DOHH2 (cell line): ENCODE data around the gene POLD4.

ENCODE experiments used
- H3F3A ChIP-seq: fragments of 200-600 bp; sonication (generic), shearing (Covaris generic); 2 replicates; pipeline ENCODE4 v1.6.0; 2016; ENCODE audit warnings: antibody characterized with exemption, mild to moderate bottlenecking; ENCODE audit not compliant: control insufficient read depth, insufficient read depth
- H3K27ac ChIP-seq: fragments of 200-600 bp; sonication (generic); 2 replicates; pipeline ENCODE4 v1.5.1; 2014; ENCODE audit warnings: low read depth, mild to moderate bottlenecking, low read length, moderate library complexity
- H3K27me3 ChIP-seq: fragments of 200-600 bp; sonication (generic); 2 replicates; pipeline ENCODE4 v1.6.1; 2014; ENCODE audit warnings: mild to moderate bottlenecking, low read length, mixed read lengths; ENCODE audit not compliant: control insufficient read depth
- H3K36me3 ChIP-seq: fragments of 200-600 bp; sonication (generic); 2 replicates; pipeline ENCODE4 v1.6.1; 2014; ENCODE audit warnings: mild to moderate bottlenecking, low read length, moderate library complexity, mixed read lengths; ENCODE audit not compliant: control insufficient read depth
- H3K4me1 ChIP-seq: fragments of 200-600 bp; sonication (generic); 2 replicates; pipeline ENCODE4 v1.6.1; 2014; ENCODE audit warnings: mild to moderate bottlenecking, low read length, mixed read lengths; ENCODE audit not compliant: control insufficient read depth
- H3K4me2 ChIP-seq: fragments of 200-600 bp; sonication (generic); 2 replicates; pipeline ENCODE4 v1.6.0; 2014; ENCODE audit warnings: mild to moderate bottlenecking, low read length, moderate library complexity
- H3K4me3 ChIP-seq: fragments of 200-600 bp; sonication (generic); 2 replicates; pipeline ENCODE4 v1.5.1; 2014; ENCODE audit warnings: mild to moderate bottlenecking, low read length, mixed read lengths
- H3K79me2 ChIP-seq: fragments of 200-600 bp; sonication (generic); 2 replicates; pipeline ENCODE4 v1.6.1; 2014; ENCODE audit warnings: mild to moderate bottlenecking, low read length, mixed read lengths; ENCODE audit not compliant: control insufficient read depth
- H3K9me2 ChIP-seq: fragments of 200-600 bp; sonication (generic); replicated peaks from 2 replicates; pipeline ENCODE4 v1.6.1; 2014; ENCODE audit warnings: mild to moderate bottlenecking, low read length, mixed read lengths; ENCODE audit not compliant: control insufficient read depth
- H3K9me3 ChIP-seq: fragments of 200-600 bp; sonication (generic); 2 replicates; pipeline ENCODE4 v1.6.1; 2014; ENCODE audit warnings: antibody characterized with exemption, low read length, mixed read lengths; ENCODE audit not compliant: control insufficient read depth, insufficient read depth
- H4K20me1 ChIP-seq: fragments of 200-600 bp; sonication (generic); 2 replicates; pipeline ENCODE4 v1.6.0; 2014; ENCODE audit warnings: low read depth, mild to moderate bottlenecking, antibody characterized with exemption, low read length, moderate library complexity; ENCODE audit not compliant: control insufficient read depth, insufficient read depth
- EZH2phosphoT487 ChIP-seq: fragments of 200-600 bp; sonication (generic); IDR thresholded peaks from 2 replicates; pipeline ENCODE4 v1.6.1; 2017; ENCODE audit warnings: borderline replicate concordance, mild to moderate bottlenecking, antibody characterized with exemption, low read length, moderate library complexity, mixed read lengths
- TF ChIP-seq, protein P1 (sequence below): fragments of 200-600 bp; sonication (generic); IDR thresholded peaks from one replicate; pipeline ENCODE4 v1.5.1; 2014; ENCODE audit warnings: antibody characterized with exemption, mild to moderate bottlenecking, low read depth, low read length; ENCODE audit not compliant: poor library complexity, severe bottlenecking

The POLD4 gene

GRCh38 chr11:67309661-67310061 is 43.7 kb downstream of the POLD4 start:
- Histone ChIP-seq H3K27me3 (no peaks in the 10 kb centered on the region), H3K9me2 (no peaks in the 10 kb centered on the region), H3K4me3 (no peak overlapping the region), H3K79me2 (no peaks in the 10 kb centered on the region), H3F3A (no peaks in the 10 kb centered on the region; the same call in 1 of the 2 replicates), H4K20me1 (no peaks in the 10 kb centered on the region), H3K4me1 (no peaks in the 10 kb centered on the region), H3K9me3 (no peaks in the 10 kb centered on the region), H3K4me2 (no peak overlapping the region), H3K36me3 (peaks cover 26% of the 10 kb centered on the region), H3K27ac (no peak overlapping the region)
- TF ChIP-seq EZH2phosphoT487 = no peak
- TF ChIP-seq, protein P1, sequence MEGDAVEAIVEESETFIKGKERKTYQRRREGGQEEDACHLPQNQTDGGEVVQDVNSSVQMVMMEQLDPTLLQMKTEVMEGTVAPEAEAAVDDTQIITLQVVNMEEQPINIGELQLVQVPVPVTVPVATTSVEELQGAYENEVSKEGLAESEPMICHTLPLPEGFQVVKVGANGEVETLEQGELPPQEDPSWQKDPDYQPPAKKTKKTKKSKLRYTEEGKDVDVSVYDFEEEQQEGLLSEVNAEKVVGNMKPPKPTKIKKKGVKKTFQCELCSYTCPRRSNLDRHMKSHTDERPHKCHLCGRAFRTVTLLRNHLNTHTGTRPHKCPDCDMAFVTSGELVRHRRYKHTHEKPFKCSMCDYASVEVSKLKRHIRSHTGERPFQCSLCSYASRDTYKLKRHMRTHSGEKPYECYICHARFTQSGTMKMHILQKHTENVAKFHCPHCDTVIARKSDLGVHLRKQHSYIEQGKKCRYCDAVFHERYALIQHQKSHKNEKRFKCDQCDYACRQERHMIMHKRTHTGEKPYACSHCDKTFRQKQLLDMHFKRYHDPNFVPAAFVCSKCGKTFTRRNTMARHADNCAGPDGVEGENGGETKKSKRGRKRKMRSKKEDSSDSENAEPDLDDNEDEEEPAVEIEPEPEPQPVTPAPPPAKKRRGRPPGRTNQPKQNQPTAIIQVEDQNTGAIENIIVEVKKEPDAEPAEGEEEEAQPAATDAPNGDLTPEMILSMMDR = no peak

- H3K27me3 ChIP-seq = no peaks in the 10 kb centered on the region
- no peak overlapping the region for H3K4me3 ChIP-seq
- no peak overlapping the region for H3K4me2 ChIP-seq
- no peak overlapping the region for H3K27ac ChIP-seq
- no peaks in the 10 kb centered on the region for H3K9me2 ChIP-seq
- H3K79me2 ChIP-seq = no peaks in the 10 kb centered on the region
- H4K20me1 ChIP-seq = no peaks in the 10 kb centered on the region
- H3F3A ChIP-seq = no peaks in the 10 kb centered on the region; the same call in 1 of the 2 replicates
- TF ChIP-seq, protein P1 = no peak
- TF ChIP-seq EZH2phosphoT487 = no peak
- peaks cover 26% of the 10 kb centered on the region for H3K36me3 ChIP-seq
- no peaks in the 10 kb centered on the region for H3K4me1 ChIP-seq
- H3K9me3 ChIP-seq = no peaks in the 10 kb centered on the region
These were observed 44.2 kb downstream of the POLD4 start for GRCh38 chr11:67309166-67309565.

- Histone ChIP-seq H3K27me3 (no peaks in the 10 kb centered on the region), H3K4me2 (no peak overlapping the region), H3K4me3 (no peak overlapping the region), H3K79me2 (no peaks in the 10 kb centered on the region), H3K4me1 (no peaks in the 10 kb centered on the region), H4K20me1 (no peaks in the 10 kb centered on the region), H3F3A (no peaks in the 10 kb centered on the region), H3K9me2 (no peaks in the 10 kb centered on the region), H3K9me3 (no peaks in the 10 kb centered on the region), H3K27ac (no peak overlapping the region), H3K36me3 (peaks cover 26% of the 10 kb centered on the region)
- TF ChIP-seq EZH2phosphoT487 = no peak
- TF ChIP-seq, protein P1 = no peak
These were observed 45.1 kb downstream of the POLD4 start for GRCh38 chr11:67308031-67308866.
